ENCODE measurements around the gene TRIM28.

Gene TRIM28

DNA sequence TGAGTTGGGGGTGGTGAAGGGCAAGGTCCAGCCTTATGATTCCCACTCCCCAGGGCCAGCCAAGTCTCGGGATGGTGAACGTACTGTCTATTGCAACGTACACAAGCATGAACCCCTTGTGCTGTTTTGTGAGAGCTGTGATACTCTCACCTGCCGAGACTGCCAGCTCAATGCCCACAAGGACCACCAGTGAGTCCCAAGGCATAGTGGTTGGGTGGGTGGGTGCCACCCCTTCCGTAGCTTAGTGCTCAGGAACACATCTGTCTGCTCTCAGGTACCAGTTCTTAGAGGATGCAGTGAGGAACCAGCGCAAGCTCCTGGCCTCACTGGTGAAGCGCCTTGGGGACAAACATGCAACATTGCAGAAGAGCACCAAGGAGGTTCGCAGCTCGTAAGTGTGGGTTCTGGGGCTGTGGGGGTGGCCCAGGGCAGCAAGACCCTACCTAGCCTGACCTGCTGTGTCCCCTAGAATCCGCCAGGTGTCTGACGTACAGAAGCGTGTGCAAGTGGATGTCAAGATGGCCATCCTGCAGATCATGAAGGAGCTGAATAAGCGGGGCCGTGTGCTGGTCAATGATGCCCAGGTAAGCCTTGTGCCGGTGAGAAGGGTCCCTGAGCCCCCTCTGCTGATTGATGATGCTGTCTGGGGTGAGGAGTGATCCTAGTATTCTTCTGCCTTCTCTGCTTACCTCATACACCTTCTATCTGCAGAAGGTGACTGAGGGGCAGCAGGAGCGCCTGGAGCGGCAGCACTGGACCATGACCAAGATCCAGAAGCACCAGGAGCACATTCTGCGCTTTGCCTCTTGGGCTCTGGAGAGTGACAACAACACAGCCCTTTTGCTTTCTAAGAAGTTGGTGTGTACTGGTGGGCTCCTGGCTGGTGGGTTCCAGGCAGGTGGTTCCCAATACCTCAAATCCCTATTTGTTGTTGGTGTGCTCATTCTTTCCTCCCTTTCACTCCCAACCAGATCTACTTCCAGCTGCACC lies 3.8 kb downstream of the TRIM28 start:
- Histone ChIP-seq H3K9ac (ENCODE audit: low read length) (no peak overlapping the region), H3K27me3 (ENCODE audit: control insufficient read depth, insufficient read depth, low read length) (no peaks in the 10 kb centered on the region), H3K4me3 (ENCODE audit: low read length) (no peak overlapping the region), H3K36me3 (ENCODE audit: control insufficient read depth, insufficient read depth, low read length) (peaks cover 49% of the 10 kb centered on the region), H3K9me3 (ENCODE audit: control insufficient read depth, low read length) (no peaks in the 10 kb centered on the region), H3K4me1 (ENCODE audit: control insufficient read depth, insufficient read depth, low read length) (peaks cover 20% of the 10 kb centered on the region)

- H3K9me3 ChIP-seq (ENCODE audit: control insufficient read depth, low read length), result no peaks in the 10 kb centered on the region
- H3K4me3 ChIP-seq (ENCODE audit: low read length), result no peak overlapping the region
- no peaks in the 10 kb centered on the region for H3K27me3 ChIP-seq (ENCODE audit: control insufficient read depth, insufficient read depth, low read length)
- H3K36me3 ChIP-seq (ENCODE audit: control insufficient read depth, insufficient read depth, low read length), result peaks cover 49% of the 10 kb centered on the region
- H3K4me1 ChIP-seq (ENCODE audit: control insufficient read depth, insufficient read depth, low read length), result peaks cover 25% of the 10 kb centered on the region
- no peak overlapping the region for H3K9ac ChIP-seq (ENCODE audit: low read length)
Measured at GRCh38 chr19:58548859-58549663, 5.2 kb downstream of the TRIM28 start.

DNA sequence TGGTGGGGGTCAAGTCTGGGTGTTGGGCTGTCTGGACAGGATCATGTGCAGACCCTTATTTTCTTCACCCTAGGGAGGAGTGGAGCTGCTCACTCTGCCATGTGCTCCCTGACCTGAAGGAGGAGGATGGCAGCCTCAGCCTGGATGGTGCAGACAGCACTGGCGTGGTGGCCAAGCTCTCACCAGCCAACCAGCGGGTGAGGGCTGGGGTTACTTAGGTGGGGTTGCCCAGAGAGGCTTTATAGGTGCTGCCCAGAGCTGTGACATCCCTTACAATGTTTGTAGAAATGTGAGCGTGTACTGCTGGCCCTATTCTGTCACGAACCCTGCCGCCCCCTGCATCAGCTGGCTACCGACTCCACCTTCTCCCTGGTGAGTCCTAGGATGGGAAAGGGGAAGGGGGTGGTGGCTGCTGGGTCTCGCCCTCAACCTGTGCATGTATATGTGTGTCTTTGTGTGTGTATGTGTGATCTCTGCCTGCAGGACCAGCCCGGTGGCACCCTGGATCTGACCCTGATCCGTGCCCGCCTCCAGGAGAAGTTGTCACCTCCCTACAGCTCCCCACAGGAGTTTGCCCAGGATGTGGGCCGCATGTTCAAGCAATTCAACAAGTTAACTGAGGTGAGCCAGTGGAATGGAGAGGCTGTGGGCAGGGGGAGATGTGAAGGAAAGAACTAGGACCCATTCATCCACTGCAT lies 5.9 kb downstream of the TRIM28 start:
- no peaks in the 10 kb centered on the region for H3K27me3 ChIP-seq (ENCODE audit: control insufficient read depth, insufficient read depth, low read length)
- peaks cover 29% of the 10 kb centered on the region for H3K4me1 ChIP-seq (ENCODE audit: control insufficient read depth, insufficient read depth, low read length)
- no peak overlapping the region for H3K4me3 ChIP-seq (ENCODE audit: low read length)
- H3K9ac ChIP-seq (ENCODE audit: low read length), result no peak overlapping the region
- H3K9me3 ChIP-seq (ENCODE audit: control insufficient read depth, low read length), result no peaks in the 10 kb centered on the region
- H3K36me3 ChIP-seq (ENCODE audit: control insufficient read depth, insufficient read depth, low read length), result peaks cover 49% of the 10 kb centered on the region

DNA sequence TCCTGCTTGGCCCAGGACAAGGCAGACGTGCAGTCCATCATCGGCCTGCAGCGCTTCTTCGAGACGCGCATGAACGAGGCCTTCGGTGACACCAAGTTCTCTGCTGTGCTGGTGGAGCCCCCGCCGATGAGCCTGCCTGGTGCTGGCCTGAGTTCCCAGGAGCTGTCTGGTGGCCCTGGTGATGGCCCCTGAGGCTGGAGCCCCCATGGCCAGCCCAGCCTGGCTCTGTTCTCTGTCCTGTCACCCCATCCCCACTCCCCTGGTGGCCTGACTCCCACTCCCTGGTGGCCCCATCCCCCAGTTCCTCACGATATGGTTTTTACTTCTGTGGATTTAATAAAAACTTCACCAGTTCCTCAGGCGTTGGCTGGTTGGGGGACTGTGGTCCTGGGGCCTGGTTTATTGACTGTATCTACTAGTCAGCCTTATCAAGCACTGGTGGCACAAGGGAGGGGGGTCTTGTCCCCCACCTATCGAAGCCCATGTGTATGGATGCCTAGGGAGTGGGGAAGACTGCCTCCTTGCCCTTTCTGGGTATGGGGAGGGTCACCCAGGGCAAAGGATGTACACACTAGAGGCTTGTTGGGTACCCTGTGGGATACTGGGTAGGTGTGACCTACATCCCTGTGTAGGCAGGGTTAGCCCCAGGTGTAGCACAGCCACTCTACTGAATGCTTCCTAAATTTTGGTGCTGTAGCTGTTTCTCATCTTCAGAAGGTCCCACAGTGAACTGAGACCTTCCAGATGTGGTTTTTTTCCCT lies 6.7 kb downstream of the TRIM28 start:
- H3K36me3 ChIP-seq (ENCODE audit: control insufficient read depth, insufficient read depth, low read length), result peaks cover 49% of the 10 kb centered on the region

DNA sequence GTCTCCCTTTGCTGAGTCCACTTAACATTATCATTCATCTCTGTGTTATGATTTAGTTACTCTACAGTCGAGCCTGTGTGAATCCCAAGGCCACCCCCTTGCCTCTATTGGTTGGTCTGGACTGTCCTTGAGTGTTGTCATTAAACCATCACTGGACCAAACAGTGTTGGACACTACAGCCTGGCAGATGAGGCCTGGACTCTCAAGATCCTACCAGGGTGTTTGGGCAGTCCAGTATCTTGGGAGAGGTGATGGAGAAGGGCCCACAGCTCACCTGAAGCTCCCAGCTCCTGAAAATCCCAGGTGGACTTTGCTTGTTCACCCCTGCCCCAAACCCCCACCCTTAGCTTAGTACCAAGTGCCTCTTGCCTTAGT lies 7.2 kb downstream of the TRIM28 start:
- H3K27me3 ChIP-seq (ENCODE audit: control insufficient read depth, insufficient read depth, low read length), result no peaks in the 10 kb centered on the region
- H3K4me3 ChIP-seq (ENCODE audit: low read length), result no peak overlapping the region
- peaks cover 27% of the 10 kb centered on the region for H3K4me1 ChIP-seq (ENCODE audit: control insufficient read depth, insufficient read depth, low read length)
- H3K9me3 ChIP-seq (ENCODE audit: control insufficient read depth, low read length), result no peaks in the 10 kb centered on the region
- H3K9ac ChIP-seq (ENCODE audit: low read length), result no peak overlapping the region
- H3K36me3 ChIP-seq (ENCODE audit: control insufficient read depth, insufficient read depth, low read length), result peaks cover 49% of the 10 kb centered on the region

More for the DNA sequence above, 6.7 kb downstream of the TRIM28 start:
- Histone ChIP-seq H3K4me1 (ENCODE audit: control insufficient read depth, insufficient read depth, low read length) (peaks cover 32% of the 10 kb centered on the region), H3K27me3 (ENCODE audit: control insufficient read depth, insufficient read depth, low read length) (no peaks in the 10 kb centered on the region), H3K4me3 (ENCODE audit: low read length) (no peak overlapping the region), H3K9me3 (ENCODE audit: control insufficient read depth, low read length) (no peaks in the 10 kb centered on the region), H3K9ac (ENCODE audit: low read length) (no peak overlapping the region)

- H3K36me3 ChIP-seq (ENCODE audit: control insufficient read depth, insufficient read depth, low read length), result peaks cover 43% of the 10 kb centered on the region
- H3K9me3 ChIP-seq (ENCODE audit: control insufficient read depth, low read length), result no peaks in the 10 kb centered on the region
- peaks cover 22% of the 10 kb centered on the region for H3K4me1 ChIP-seq (ENCODE audit: control insufficient read depth, insufficient read depth, low read length)
- H3K27me3 ChIP-seq (ENCODE audit: control insufficient read depth, insufficient read depth, low read length), result no peaks in the 10 kb centered on the region
- H3K4me3 ChIP-seq (ENCODE audit: low read length), result no peak overlapping the region
- no peak overlapping the region for H3K9ac ChIP-seq (ENCODE audit: low read length)
Measured at GRCh38 chr19:58551577-58552471, 8.0 kb downstream of the TRIM28 start.

DNA sequence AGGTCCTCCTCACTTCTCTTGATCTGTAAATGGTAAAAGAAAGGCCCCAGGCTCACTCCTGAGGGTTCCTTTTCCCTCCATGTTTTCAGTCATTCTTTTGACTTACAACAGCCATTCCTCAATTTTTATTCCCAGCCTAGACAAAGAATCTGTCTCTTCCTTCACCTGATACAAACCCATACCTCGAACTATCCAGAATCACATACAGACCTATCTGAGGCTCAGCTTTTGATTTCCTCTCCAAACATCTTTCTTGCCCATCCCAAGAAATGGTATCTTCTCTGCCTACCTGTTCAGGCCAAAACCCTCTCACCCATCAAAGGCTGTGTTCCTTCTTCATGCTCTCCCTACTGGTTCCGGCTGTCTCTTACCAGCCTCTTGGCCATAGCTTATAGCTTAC lies 8.8 kb downstream of the TRIM28 start:
- H3K27me3 ChIP-seq (ENCODE audit: control insufficient read depth, insufficient read depth, low read length), result no peaks in the 10 kb centered on the region
- peaks cover 26% of the 10 kb centered on the region for H3K4me1 ChIP-seq (ENCODE audit: control insufficient read depth, insufficient read depth, low read length)
- no peak overlapping the region for H3K4me3 ChIP-seq (ENCODE audit: low read length)
- H3K36me3 ChIP-seq (ENCODE audit: control insufficient read depth, insufficient read depth, low read length), result peaks cover 38% of the 10 kb centered on the region
- H3K9ac ChIP-seq (ENCODE audit: low read length), result no peak overlapping the region
- H3K9me3 ChIP-seq (ENCODE audit: control insufficient read depth, low read length), result no peaks in the 10 kb centered on the region

DNA sequence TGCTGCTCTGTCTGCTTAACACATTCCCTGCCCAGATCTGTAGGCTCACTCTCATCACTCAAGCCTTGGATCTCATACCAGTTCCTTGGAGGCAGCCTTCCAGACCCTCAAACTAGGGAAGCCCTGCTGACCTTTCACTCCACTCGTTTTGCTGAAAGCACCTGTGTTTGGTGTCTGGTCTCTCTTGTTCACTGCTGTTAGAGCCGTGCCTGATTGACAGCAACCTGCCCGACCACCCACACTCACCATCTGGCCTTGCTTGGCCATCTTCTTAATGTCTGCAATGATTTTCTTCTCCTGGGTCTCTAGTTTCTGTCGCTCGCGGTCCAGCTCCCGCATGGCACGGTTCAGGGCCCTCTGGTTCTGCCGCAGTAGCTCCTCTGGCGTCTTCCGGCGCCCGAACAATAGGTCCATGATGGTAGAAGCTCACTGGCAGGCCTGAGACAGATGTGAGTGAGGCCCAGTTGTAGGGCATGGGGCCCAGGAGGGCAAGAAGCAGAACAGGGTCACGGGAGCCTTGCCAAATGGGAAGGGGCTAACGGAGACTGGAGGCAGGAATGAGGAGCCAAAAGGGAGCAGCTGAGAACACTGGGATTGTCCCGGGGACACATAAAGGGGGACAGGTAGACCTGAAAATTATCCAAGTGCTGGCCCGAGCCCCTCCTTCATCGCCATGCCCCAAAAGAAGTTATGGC lies 10.1 kb downstream of the TRIM28 start:
- Histone ChIP-seq H3K27me3 (ENCODE audit: control insufficient read depth, insufficient read depth, low read length) (no peaks in the 10 kb centered on the region), H3K36me3 (ENCODE audit: control insufficient read depth, insufficient read depth, low read length) (peaks cover 26% of the 10 kb centered on the region), H3K4me3 (ENCODE audit: low read length) (peak overlapping the region; percentile 88), H3K9me3 (ENCODE audit: control insufficient read depth, low read length) (no peaks in the 10 kb centered on the region), H3K4me1 (ENCODE audit: control insufficient read depth, insufficient read depth, low read length) (peaks cover 26% of the 10 kb centered on the region), H3K9ac (ENCODE audit: low read length) (peak overlapping the region; percentile 96)

DNA sequence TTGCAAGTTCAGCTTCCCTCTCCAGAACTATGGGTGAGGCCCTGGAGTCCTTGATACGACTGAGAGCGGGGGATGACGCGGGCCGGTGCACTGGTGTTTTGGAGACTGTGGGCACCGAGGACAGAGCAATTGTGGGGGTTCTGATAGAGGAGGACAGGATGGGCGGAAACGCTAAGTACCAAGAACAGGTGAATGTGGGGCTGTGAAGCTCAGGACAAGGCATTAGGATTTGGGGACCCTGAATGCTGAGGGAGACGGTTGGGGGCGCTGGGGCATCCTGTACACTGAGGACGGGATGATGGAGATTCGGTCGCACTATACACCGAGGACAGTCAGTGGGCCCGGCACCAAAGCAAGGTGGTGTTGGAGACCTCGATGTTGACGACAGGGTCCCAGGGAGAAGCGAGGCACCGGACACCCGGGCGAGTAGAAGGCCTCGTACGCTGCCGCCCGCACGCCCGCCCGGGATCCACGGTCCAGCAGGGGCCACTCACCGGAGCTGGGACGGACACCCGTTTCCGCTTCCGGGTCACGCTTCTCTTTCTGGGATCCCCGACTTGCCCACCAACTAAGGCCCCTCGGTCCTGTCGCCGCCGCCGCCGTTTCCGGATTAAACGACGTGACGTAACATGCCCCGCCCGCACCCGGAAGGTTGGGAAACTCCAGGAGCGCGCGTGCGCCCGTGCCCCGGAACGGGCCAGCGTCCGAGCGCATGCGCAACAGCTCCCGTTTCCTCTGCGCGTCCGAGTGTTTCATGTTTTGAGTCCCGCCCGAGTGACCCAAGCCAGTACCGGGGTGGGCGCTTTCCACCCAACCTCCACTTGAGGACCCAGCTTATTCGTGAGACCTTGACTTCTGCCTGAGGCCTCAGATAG lies 10.9 kb downstream of the TRIM28 start, which contains the start of gene CHMP2A:
TSS of gene CHMP2A (minus strand) at position 612 of the 875 bp plus-strand sequence. CDS start 893 bp downstream, outside the sequence.
- Histone ChIP-seq H3K4me1 (ENCODE audit: control insufficient read depth, insufficient read depth, low read length) (peaks cover 30% of the 10 kb centered on the region), H3K27me3 (ENCODE audit: control insufficient read depth, insufficient read depth, low read length) (no peaks in the 10 kb centered on the region), H3K9me3 (ENCODE audit: control insufficient read depth, low read length) (no peaks in the 10 kb centered on the region), H3K36me3 (ENCODE audit: control insufficient read depth, insufficient read depth, low read length) (peaks cover 19% of the 10 kb centered on the region), H3K4me3 (ENCODE audit: low read length) (peak within 1 kb of the TSS; percentile 88), H3K9ac (ENCODE audit: low read length) (peak within 1 kb of the TSS; percentile 96)
